ENCODE results near the gene PRAMEF11. TPM values are rescaled to one million over a fixed set of nuclear protein-coding genes. Genes with fewer than 3 reads are reported as not detected.

PRAMEF11 gene
- total RNA-seq, 1 experiment from 2014 or later, result not detected

DNA sequence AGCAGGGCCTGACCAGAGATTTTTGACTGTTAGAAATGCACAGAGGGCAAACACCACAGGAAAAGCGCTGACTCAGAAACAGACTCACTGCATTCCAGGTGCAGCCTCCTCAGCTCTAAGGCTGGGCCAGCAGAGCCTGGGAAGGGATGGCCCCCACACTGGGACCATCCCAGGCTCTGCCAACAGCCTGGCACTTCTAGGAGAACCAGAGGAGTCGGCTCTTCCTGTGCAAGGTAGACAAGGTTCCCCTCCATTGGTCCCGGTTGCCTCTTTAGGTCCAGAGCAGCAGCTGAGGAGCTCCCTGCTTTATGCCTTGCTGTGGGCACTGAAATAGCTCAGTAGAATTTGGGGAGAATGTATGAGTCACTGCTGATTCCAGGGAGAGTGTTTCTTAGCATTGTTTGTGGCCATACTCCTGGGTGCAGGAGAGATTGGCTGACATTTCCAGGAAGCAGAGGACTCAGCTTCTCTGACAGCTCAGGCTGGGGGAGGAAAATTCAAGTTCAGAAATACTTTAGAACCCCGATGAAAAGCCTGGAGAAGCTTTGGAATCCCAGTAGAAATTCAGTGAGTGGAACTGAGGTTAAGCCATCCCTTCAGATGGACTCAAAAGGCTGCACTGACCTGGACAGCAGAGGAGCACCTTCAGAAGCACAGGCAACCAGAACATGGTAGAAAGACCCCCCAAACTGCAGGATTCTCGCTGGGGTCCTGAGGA is 20.4 kb downstream of the PRAMEF11 start:
- no peaks in the 10 kb centered on the region for H3K4me1 ChIP-seq (ENCODE audit: insufficient read depth, low read length)
- no peak overlapping the region for H2BK12ac ChIP-seq (ENCODE audit: insufficient read length, low read depth, low read length)
- H3K4me3 Mint-ChIP-seq, result no peak overlapping the region
- no peak overlapping the region for H4K8ac ChIP-seq (replicated peaks; ENCODE audit: insufficient read length, low read depth, low read length)
- no peak overlapping the region for H3T11ph ChIP-seq (ENCODE audit: low read length)
- H3K9me3 Mint-ChIP-seq, result peaks cover 83 to 89% of the 10 kb centered on the region in 2 experiments
- H2AK5ac ChIP-seq (ENCODE audit: insufficient read length, low read length), result no peak overlapping the region
- H3K4me1 Mint-ChIP-seq, result no peaks in the 10 kb centered on the region
- no peaks in the 10 kb centered on the region for H4K20me1 ChIP-seq (ENCODE audit: control insufficient read depth, insufficient read depth, insufficient read length)
- peaks cover 54% of the 10 kb centered on the region for H3K9me3 ChIP-seq (ENCODE audit: control insufficient read depth, low read depth, low read length)
- H3K14ac ChIP-seq (ENCODE audit: insufficient read depth, low read length), result no peak overlapping the region
- peaks cover 1% of the 10 kb centered on the region; the same call in 1 of the 2 replicates for H3K27me3 Mint-ChIP-seq (ENCODE audit: low read depth)
- H2BK5ac ChIP-seq (ENCODE audit: insufficient read length, low read length), result no peak overlapping the region
- no peak overlapping the region for H2BK20ac ChIP-seq (ENCODE audit: low read depth, low read length, poor library complexity, severe bottlenecking)
- DNase-seq, result no peak
- no peak overlapping the region for H2BK15ac ChIP-seq (ENCODE audit: low read depth, low read length)
- peaks cover 0 to 33% (median 2%) of the 10 kb centered on the region in 3 experiments; a peak in 5 of 7 replicates for H3K36me3 Mint-ChIP-seq (ENCODE audit: insufficient read depth in 1 of 3, low read depth in 3 of 3)
- no CpG with 5 or more reads among the region's 5 CpGs for WGBS (ENCODE audit: extremely low coverage, insufficient read length, low lambda C conversion rate)
- H4K91ac ChIP-seq (ENCODE audit: insufficient read length, low read depth, low read length), result no peak overlapping the region
- no peak overlapping the region for H3K23ac ChIP-seq (ENCODE audit: insufficient read length, low read depth, low read length)
- no peak overlapping the region for H3K9ac ChIP-seq (ENCODE audit: extremely low read depth, insufficient read length, low read length)
- TF ChIP-seq, protein P1, sequence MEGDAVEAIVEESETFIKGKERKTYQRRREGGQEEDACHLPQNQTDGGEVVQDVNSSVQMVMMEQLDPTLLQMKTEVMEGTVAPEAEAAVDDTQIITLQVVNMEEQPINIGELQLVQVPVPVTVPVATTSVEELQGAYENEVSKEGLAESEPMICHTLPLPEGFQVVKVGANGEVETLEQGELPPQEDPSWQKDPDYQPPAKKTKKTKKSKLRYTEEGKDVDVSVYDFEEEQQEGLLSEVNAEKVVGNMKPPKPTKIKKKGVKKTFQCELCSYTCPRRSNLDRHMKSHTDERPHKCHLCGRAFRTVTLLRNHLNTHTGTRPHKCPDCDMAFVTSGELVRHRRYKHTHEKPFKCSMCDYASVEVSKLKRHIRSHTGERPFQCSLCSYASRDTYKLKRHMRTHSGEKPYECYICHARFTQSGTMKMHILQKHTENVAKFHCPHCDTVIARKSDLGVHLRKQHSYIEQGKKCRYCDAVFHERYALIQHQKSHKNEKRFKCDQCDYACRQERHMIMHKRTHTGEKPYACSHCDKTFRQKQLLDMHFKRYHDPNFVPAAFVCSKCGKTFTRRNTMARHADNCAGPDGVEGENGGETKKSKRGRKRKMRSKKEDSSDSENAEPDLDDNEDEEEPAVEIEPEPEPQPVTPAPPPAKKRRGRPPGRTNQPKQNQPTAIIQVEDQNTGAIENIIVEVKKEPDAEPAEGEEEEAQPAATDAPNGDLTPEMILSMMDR (conservative IDR thresholded peaks at IDR 0.05), result no peak
- H3K79me2 ChIP-seq (ENCODE audit: insufficient read depth, low read length), result no peaks in the 10 kb centered on the region
- H3K4me2 ChIP-seq (ENCODE audit: insufficient read depth, insufficient read length, low read length), result no peak overlapping the region
- no peak overlapping the region for H3K27ac Mint-ChIP-seq
- H3K4ac ChIP-seq (ENCODE audit: low read depth, low read length), result no peak overlapping the region
- no peaks in the 10 kb centered on the region for H3K27me3 ChIP-seq (ENCODE audit: insufficient read depth, low read length)
- H4K5ac ChIP-seq (ENCODE audit: insufficient read length, low read depth, low read length), result no peak overlapping the region
- H3K56ac ChIP-seq (ENCODE audit: insufficient read length, low read depth, low read length), result no peak overlapping the region
- H2BK120ac ChIP-seq (ENCODE audit: low read depth, low read length, poor library complexity, severe bottlenecking), result no peak overlapping the region
- no peaks in the 10 kb centered on the region for H3K79me1 ChIP-seq (ENCODE audit: insufficient read depth, low read depth, low read length, poor library complexity, severe bottlenecking)
- no peaks in the 10 kb centered on the region for H3K23me2 ChIP-seq (ENCODE audit: insufficient read length, low read depth, low read length, poor library complexity, severe bottlenecking)
- H3K27ac ChIP-seq (ENCODE audit: insufficient read length, low read depth, low read length), result no peak overlapping the region
- no peak overlapping the region for H3K18ac ChIP-seq (ENCODE audit: insufficient read length, low read depth, low read length)
- no peak overlapping the region for H2AFZ ChIP-seq (ENCODE audit: low read length)
